ENCODE results near the gene ANKRD17. TPM values are rescaled to one million over a fixed set of nuclear protein-coding genes. Genes with fewer than 3 reads are reported as not detected.
"Not testable (repeated sequence)": the region's sequence is repeated elsewhere in the genome, so short reads cannot be mapped to it uniquely, and the experiment has no call there.

ANKRD17 gene, protein sequence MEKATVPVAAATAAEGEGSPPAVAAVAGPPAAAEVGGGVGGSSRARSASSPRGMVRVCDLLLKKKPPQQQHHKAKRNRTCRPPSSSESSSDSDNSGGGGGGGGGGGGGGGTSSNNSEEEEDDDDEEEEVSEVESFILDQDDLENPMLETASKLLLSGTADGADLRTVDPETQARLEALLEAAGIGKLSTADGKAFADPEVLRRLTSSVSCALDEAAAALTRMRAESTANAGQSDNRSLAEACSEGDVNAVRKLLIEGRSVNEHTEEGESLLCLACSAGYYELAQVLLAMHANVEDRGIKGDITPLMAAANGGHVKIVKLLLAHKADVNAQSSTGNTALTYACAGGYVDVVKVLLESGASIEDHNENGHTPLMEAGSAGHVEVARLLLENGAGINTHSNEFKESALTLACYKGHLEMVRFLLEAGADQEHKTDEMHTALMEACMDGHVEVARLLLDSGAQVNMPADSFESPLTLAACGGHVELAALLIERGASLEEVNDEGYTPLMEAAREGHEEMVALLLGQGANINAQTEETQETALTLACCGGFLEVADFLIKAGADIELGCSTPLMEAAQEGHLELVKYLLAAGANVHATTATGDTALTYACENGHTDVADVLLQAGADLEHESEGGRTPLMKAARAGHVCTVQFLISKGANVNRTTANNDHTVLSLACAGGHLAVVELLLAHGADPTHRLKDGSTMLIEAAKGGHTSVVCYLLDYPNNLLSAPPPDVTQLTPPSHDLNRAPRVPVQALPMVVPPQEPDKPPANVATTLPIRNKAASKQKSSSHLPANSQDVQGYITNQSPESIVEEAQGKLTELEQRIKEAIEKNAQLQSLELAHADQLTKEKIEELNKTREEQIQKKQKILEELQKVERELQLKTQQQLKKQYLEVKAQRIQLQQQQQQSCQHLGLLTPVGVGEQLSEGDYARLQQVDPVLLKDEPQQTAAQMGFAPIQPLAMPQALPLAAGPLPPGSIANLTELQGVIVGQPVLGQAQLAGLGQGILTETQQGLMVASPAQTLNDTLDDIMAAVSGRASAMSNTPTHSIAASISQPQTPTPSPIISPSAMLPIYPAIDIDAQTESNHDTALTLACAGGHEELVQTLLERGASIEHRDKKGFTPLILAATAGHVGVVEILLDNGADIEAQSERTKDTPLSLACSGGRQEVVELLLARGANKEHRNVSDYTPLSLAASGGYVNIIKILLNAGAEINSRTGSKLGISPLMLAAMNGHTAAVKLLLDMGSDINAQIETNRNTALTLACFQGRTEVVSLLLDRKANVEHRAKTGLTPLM (N-terminal part only)
- total RNA-seq (10 to 100 TPM; 52.1 to 59.4 (median 53.7) TPM), polyA plus RNA-seq (9.6 TPM)
- long read RNA-seq, donor 1, partial matches to known transcripts = 88 of 103 reads
- long read RNA-seq, donor 1, other reads (novel, unspliced or antisense) = 15 of 103 reads
- long read RNA-seq, donor 2, partial matches to known transcripts = 19 of 23 reads
- long read RNA-seq, donor 2, other reads (novel, unspliced or antisense) = 4 of 23 reads
- long read RNA-seq, donor 3, partial matches to known transcripts = 110 of 138 reads
- long read RNA-seq, donor 3, other reads (novel, unspliced or antisense) = 28 of 138 reads
- long read RNA-seq, donor 4, full-length matches to known transcripts = 1 of 12 reads
- long read RNA-seq, donor 4, partial matches to known transcripts = 7 of 12 reads
- long read RNA-seq, donor 4, other reads (novel, unspliced or antisense) = 4 of 12 reads

- intact Hi-C loops (cut with DNase I) = loop anchor here in 3 of 4 donors (5.0 to 10.0 kb wide), 4 partner anchors 37 to 192 kb away; partner anchors contain the start of gene COX18 (in 1 of the 3)
- H3K4me1 ChIP-seq (ENCODE audit: control insufficient read depth, insufficient read depth, low read length) = no peaks in the 10 kb centered on the region
These were observed at the start of gene ANKRD17 for GRCh38 chr4:73258686-73259570. ANKRD17 (minus strand) TSS chr4:73258798; CDS start chr4:73258668, 130 bp downstream.

DNA sequence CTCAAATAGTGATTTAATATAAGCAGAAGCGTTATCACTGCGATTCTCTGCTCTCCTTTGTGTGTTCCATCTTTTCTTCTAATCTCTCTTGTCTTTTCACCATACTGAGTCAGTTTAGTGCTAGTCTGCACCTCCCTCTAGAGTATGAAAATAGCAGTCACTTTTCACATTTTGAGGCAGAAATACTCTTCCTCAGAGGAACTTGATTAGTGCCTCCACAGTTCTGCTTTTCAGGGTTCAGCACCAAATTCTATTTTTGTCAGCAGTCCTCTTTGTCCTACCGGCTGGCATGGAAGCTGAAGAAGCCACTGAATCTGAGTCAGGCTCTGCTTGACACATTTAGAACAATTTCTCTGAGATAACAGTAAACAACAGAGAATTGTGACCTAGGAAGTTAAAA, 49.7 kb upstream of the ANKRD17 start:
- 42% methylated on average over 3 of the region's 3 CpGs for WGBS

More at GRCh38 chr4:73258686-73259570, at the start of gene ANKRD17:
- peak; percentile 94 to 95 for ATAC-seq
- WGBS = under 1% methylated on average over 79 of the region's 80 CpGs
- Histone ChIP-seq H3K27ac (ENCODE audit: low read length) (peak within 1 kb of the TSS; percentile 97), H3K4me3 (ENCODE audit: low read length) (peak within 1 kb of the TSS; percentile 87), H3K27me3 (ENCODE audit: control insufficient read depth, insufficient read depth) (no peaks in the 10 kb centered on the region), H3K9me3 (ENCODE audit: control insufficient read depth, low read length) (no peaks in the 10 kb centered on the region)
- peak; percentile 93 to 97 (median 97) for DNase-seq

GRCh38 chr4:73303711-73304110, 45.1 kb upstream of the ANKRD17 start:
- no peak overlapping the region for H3K27ac ChIP-seq (ENCODE audit: low read length)
- no peak for DNase-seq
- H3K9me3 ChIP-seq (ENCODE audit: control insufficient read depth, low read length) = no peaks in the 10 kb centered on the region
- WGBS = 94% methylated on average over 4 of the region's 4 CpGs
- intact Hi-C loops (cut with DNase I) = loop anchor here in 1 of 4 donors (10.0 kb wide), 1 partner anchor 351 kb away; no protein-coding TSS in a partner anchor
- H3K4me1 ChIP-seq (ENCODE audit: control insufficient read depth, insufficient read depth, low read length) = no peaks in the 10 kb centered on the region
- ATAC-seq = no peak
- no peaks in the 10 kb centered on the region for H3K27me3 ChIP-seq (ENCODE audit: control insufficient read depth, insufficient read depth)
- no peak overlapping the region for H3K4me3 ChIP-seq (ENCODE audit: low read length)

More for the DNA sequence above, 49.7 kb upstream of the ANKRD17 start:
- DNase-seq = no peak
- no peak for ATAC-seq
- Histone ChIP-seq H3K27me3 (ENCODE audit: control insufficient read depth, insufficient read depth) (no peaks in the 10 kb centered on the region), H3K27ac (ENCODE audit: low read length) (no peak overlapping the region), H3K4me1 (ENCODE audit: control insufficient read depth, insufficient read depth, low read length) (no peaks in the 10 kb centered on the region), H3K9me3 (ENCODE audit: control insufficient read depth, low read length) (no peaks in the 10 kb centered on the region), H3K4me3 (ENCODE audit: low read length) (no peak overlapping the region)
- intact Hi-C loops (cut with DNase I) = loop anchor here in 1 of 4 donors (10.0 kb wide), 1 partner anchor 347 kb away; no protein-coding TSS in a partner anchor

GRCh38 chr4:73299548-73300280, 41.1 kb upstream of the ANKRD17 start:
- Histone ChIP-seq H3K4me3 (ENCODE audit: low read length) (no peak overlapping the region), H3K4me1 (ENCODE audit: control insufficient read depth, insufficient read depth, low read length) (no peaks in the 10 kb centered on the region), H3K27ac (ENCODE audit: low read length) (no peak overlapping the region), H3K27me3 (ENCODE audit: control insufficient read depth, insufficient read depth) (no peaks in the 10 kb centered on the region), H3K9me3 (ENCODE audit: control insufficient read depth, low read length) (no peaks in the 10 kb centered on the region)
- ATAC-seq (no peak), DNase-seq (no peak)
- 95% methylated on average over 25 of the region's 25 CpGs for WGBS
- intact Hi-C loops (cut with DNase I) = loop anchor here in 1 of 4 donors (10.0 kb wide), 1 partner anchor 355 kb away; no protein-coding TSS in a partner anchor

DNA sequence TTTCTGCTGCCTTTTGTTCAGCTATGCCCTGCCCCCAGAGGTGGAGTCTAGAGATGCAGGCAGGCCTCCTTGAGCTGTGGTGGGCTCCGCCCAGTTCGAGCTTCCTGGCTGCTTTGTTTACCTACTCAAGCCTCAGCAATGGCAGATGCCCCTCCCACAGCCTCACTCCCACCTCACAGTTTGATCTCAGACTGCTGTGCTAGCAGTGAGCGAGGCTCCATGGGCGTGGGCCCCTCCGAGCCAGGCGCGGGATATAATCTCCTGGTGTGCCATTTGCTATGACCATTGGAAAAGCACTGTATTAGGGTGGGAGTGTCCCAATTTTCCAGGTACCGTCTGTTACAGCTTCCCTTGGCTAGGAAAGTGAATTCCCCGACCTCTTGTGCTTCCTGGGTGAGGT, 34.1 kb upstream of the ANKRD17 start:
- ATAC-seq; H3K4me1 ChIP-seq (ENCODE audit: control insufficient read depth, insufficient read depth, low read length); DNase-seq; H3K27me3 ChIP-seq (ENCODE audit: control insufficient read depth, insufficient read depth); H3K4me3 ChIP-seq (ENCODE audit: low read length); intact Hi-C loops (cut with DNase I); H3K27ac ChIP-seq (ENCODE audit: low read length); H3K9me3 ChIP-seq (ENCODE audit: control insufficient read depth, low read length): not testable (repeated sequence)
- 89% methylated on average over 9 of the region's 9 CpGs for WGBS

GRCh38 chr4:73281982-73282381, 23.4 kb upstream of the ANKRD17 start:
- intact Hi-C loops (cut with DNase I) = no loop called here
- H3K27ac ChIP-seq (ENCODE audit: low read length) = no peak overlapping the region
- H3K4me1 ChIP-seq (ENCODE audit: control insufficient read depth, insufficient read depth, low read length) = no peaks in the 10 kb centered on the region
- H3K27me3 ChIP-seq (ENCODE audit: control insufficient read depth, insufficient read depth) = no peaks in the 10 kb centered on the region
- no peak overlapping the region for H3K4me3 ChIP-seq (ENCODE audit: low read length)
- H3K9me3 ChIP-seq (ENCODE audit: control insufficient read depth, low read length) = no peaks in the 10 kb centered on the region
- WGBS = 92% methylated on average over 5 of the region's 5 CpGs
- DNase-seq (no peak), ATAC-seq (no peak)

GRCh38 chr4:73281396-73281795, 22.8 kb upstream of the ANKRD17 start:
- DNase-seq (no peak), ATAC-seq (no peak)
- no peaks in the 10 kb centered on the region for H3K9me3 ChIP-seq (ENCODE audit: control insufficient read depth, low read length)
- no peak overlapping the region for H3K27ac ChIP-seq (ENCODE audit: low read length)
- 92% methylated on average over 2 of the region's 2 CpGs for WGBS
- H3K4me1 ChIP-seq (ENCODE audit: control insufficient read depth, insufficient read depth, low read length) = no peaks in the 10 kb centered on the region
- no peak overlapping the region for H3K4me3 ChIP-seq (ENCODE audit: low read length)
- intact Hi-C loops (cut with DNase I) = no loop called here
- no peaks in the 10 kb centered on the region for H3K27me3 ChIP-seq (ENCODE audit: control insufficient read depth, insufficient read depth)

- DNase-seq (no peak), ATAC-seq (no peak)
- H3K27me3 ChIP-seq (ENCODE audit: control insufficient read depth, insufficient read depth) = no peaks in the 10 kb centered on the region
- no peak overlapping the region for H3K27ac ChIP-seq (ENCODE audit: low read length)
- no peaks in the 10 kb centered on the region for H3K9me3 ChIP-seq (ENCODE audit: control insufficient read depth, low read length)
- 92% methylated on average over 1 of the region's 1 CpG for WGBS
- intact Hi-C loops (cut with DNase I) = no loop called here
- H3K4me1 ChIP-seq (ENCODE audit: control insufficient read depth, insufficient read depth, low read length) = peaks cover 3% of the 10 kb centered on the region
- H3K4me3 ChIP-seq (ENCODE audit: low read length) = no peak overlapping the region
These were observed 18.6 kb upstream of the ANKRD17 start for GRCh38 chr4:73277201-73277600.

DNA sequence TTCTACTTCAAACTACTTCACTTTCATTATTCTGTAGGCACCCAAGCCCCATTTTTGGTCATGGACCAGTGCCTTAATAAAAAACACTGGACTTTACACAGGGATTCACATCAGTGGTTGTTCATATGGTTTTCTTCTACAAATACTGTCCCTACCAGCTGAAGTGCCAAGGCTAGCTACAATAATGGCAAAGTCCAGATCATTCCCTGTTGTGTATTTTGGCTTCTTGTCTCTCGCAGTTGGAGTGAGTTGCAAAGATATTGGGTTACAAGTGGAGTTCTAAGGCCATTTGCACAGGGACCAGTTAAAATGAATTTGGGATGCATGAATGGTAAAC, 16.7 kb upstream of the ANKRD17 start:
- Histone ChIP-seq H3K27ac (ENCODE audit: low read length) (no peak overlapping the region), H3K4me3 (ENCODE audit: low read length) (no peak overlapping the region), H3K4me1 (ENCODE audit: control insufficient read depth, insufficient read depth, low read length) (peaks cover 3% of the 10 kb centered on the region), H3K9me3 (ENCODE audit: control insufficient read depth, low read length) (no peaks in the 10 kb centered on the region), H3K27me3 (ENCODE audit: control insufficient read depth, insufficient read depth) (no peaks in the 10 kb centered on the region)
- intact Hi-C loops (cut with DNase I) = no loop called here
- no peak for ATAC-seq
- DNase-seq = no peak
- WGBS = 75% methylated on average over 1 of the region's 1 CpG
